ENCODE measurements around the gene NCAPG2. TPM values are rescaled to one million over a fixed set of nuclear protein-coding genes. Genes with fewer than 3 reads are reported as not detected.

NCAPG2 gene
- total RNA-seq, 2 donors from 2014 or later, result 0.66 to 8.8 TPM

DNA sequence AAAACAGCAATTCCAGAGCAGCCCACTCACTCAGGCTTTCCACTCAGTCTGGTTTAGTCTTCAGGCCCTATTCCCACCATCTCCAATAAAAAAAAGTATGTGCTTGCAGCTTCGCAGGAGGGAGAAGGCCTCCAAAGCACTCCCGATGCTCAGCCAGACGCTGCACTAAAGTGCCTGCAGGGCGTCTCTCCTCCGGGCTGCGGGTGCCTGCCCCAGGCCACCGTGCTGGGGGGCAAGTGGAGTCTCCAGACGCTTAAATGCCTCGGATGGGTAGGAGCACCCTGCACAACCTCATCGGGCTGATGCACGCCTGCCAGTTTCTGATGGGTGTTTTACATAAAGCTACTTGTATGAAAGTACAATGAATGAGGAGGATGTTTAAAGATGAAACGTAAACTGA lies 31.3 kb upstream of the NCAPG2 start:
- Histone ChIP-seq H3K27me3 (no peaks in the 10 kb centered on the region), H3K36me3 (replicated peaks in 1 of 2; ENCODE audit: insufficient read depth in 1 of 2, low read depth in 2 of 2) (peaks cover 12 to 31% of the 10 kb centered on the region in 2 donors), H3K4me1 (no peaks in the 10 kb centered on the region), H3K9me3 (no peaks in the 10 kb centered on the region), H3K27ac (no peak overlapping the region), H3K4me3 (no peak overlapping the region)
- no peak for DNase-seq
- TF ChIP-seq POLR2A (IDR thresholded peaks at IDR 0.05), result no peak
- TF ChIP-seq, protein P1, sequence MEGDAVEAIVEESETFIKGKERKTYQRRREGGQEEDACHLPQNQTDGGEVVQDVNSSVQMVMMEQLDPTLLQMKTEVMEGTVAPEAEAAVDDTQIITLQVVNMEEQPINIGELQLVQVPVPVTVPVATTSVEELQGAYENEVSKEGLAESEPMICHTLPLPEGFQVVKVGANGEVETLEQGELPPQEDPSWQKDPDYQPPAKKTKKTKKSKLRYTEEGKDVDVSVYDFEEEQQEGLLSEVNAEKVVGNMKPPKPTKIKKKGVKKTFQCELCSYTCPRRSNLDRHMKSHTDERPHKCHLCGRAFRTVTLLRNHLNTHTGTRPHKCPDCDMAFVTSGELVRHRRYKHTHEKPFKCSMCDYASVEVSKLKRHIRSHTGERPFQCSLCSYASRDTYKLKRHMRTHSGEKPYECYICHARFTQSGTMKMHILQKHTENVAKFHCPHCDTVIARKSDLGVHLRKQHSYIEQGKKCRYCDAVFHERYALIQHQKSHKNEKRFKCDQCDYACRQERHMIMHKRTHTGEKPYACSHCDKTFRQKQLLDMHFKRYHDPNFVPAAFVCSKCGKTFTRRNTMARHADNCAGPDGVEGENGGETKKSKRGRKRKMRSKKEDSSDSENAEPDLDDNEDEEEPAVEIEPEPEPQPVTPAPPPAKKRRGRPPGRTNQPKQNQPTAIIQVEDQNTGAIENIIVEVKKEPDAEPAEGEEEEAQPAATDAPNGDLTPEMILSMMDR (IDR thresholded peaks at IDR 0.05), result no peak
- intact Hi-C loops (cut with DNase I), result no loop called here
- ATAC-seq, result no peak
- 93 to 94% methylated on average over 8 to 12 of the region's 12 CpGs for WGBS, 2 donors

DNA sequence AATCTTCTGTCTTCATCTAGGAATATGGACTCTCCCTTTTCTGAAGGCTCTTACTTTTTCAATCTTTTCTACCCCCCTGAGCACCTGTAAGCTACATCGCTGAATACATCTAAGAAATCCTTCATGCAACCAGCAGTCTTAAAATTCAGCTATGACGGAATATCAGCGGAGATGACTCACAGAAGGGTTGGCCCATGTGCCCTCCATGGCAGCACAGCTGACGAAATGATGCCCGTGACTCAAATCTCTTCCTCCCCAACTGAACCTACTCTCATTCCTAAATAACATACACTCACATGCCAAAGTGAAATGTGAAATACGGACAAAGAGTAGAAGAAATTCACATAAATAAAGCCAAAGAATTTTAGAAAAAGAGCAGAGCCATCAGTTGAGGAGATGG lies 30.3 kb upstream of the NCAPG2 start:
- ATAC-seq, result no peak
- TF ChIP-seq, protein P1 (IDR thresholded peaks at IDR 0.05), result no peak
- no peak for TF ChIP-seq POLR2A (IDR thresholded peaks at IDR 0.05)
- H3K27ac ChIP-seq, result no peak overlapping the region
- H3K4me1 ChIP-seq, result no peaks in the 10 kb centered on the region
- no peak for DNase-seq
- no peak overlapping the region for H3K4me3 ChIP-seq
- 90 to 96% methylated on average over 6 of the region's 6 CpGs for WGBS, 2 donors
- no peaks in the 10 kb centered on the region for H3K27me3 ChIP-seq
- peaks cover 5 to 31% of the 10 kb centered on the region in 2 donors for H3K36me3 ChIP-seq (replicated peaks in 1 of 2; ENCODE audit: insufficient read depth in 1 of 2, low read depth in 2 of 2)
- intact Hi-C loops (cut with DNase I), result no loop called here
- no peaks in the 10 kb centered on the region for H3K9me3 ChIP-seq

DNA sequence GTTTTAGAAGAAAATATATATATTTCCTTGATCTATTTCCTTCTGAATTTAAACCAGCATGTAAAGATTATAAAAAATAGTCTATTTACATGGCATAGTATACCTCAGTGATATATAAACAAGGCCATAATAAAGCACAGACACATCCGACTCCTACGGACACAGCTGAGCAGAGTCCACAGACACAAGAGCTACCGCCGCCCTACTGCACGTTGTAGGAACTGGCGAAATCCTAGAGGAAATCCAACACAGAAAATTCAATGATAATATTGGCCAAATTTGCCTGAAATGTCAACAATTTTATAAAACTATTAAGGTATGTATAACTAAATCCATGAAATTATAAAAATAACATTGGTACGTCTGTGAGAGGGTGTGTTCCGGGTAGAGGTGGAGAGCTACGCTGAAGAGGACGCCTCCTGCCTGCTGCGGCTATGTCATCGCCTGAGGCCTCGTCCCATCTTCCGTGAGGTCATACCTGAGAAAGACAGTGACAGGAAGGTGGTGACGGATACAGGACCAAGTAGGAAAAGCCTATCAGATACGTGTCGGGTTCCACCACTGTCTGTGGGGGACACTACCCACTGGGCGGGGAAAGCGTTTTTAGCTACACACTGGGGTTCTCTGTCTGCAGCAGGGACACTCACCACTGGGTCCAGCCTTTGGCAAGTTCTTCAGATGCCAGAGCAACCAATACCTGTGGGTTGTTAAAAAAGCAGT lies 29.3 kb upstream of the NCAPG2 start:
- DNase-seq (no peak), ATAC-seq (no peak)
- H3K27me3 ChIP-seq, result no peaks in the 10 kb centered on the region
- no peaks in the 10 kb centered on the region for H3K4me1 ChIP-seq
- no peak overlapping the region for H3K4me3 ChIP-seq
- intact Hi-C loops (cut with DNase I), result no loop called here
- H3K27ac ChIP-seq, result no peak overlapping the region
- H3K36me3 ChIP-seq (replicated peaks in 1 of 2; ENCODE audit: insufficient read depth in 1 of 2, low read depth in 2 of 2), result peaks cover 5 to 26% of the 10 kb centered on the region in 2 donors
- no peak for TF ChIP-seq POLR2A (IDR thresholded peaks at IDR 0.05)
- TF ChIP-seq, protein P1 (IDR thresholded peaks at IDR 0.05), result no peak
- H3K9me3 ChIP-seq, result no peaks in the 10 kb centered on the region
- 96 to 97% methylated on average over 19 of the region's 19 CpGs for WGBS, 2 donors

DNA sequence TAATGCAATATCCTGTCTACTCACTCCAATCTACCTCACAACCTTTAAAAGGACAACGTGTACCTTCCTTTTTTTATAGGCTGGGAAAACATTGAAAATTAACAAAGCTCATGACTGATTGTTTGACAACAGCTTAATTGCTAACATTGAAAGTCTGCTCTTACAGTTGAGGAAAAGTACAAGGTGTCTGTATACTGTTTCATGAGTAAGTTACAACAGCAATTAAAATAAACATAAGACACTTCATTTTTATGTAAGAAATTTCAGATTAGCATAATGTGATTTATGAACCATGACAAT lies 28.6 kb upstream of the NCAPG2 start:
- Histone ChIP-seq H3K9me3 (no peaks in the 10 kb centered on the region), H3K4me1 (no peaks in the 10 kb centered on the region), H3K27ac (no peak overlapping the region), H3K36me3 (replicated peaks in 1 of 2; ENCODE audit: insufficient read depth in 1 of 2, low read depth in 2 of 2) (peaks cover 0 to 24% of the 10 kb centered on the region in 2 donors), H3K27me3 (no peaks in the 10 kb centered on the region), H3K4me3 (no peak overlapping the region)
- ATAC-seq (no peak), DNase-seq (no peak)
- no peak for TF ChIP-seq POLR2A (IDR thresholded peaks at IDR 0.05)
- intact Hi-C loops (cut with DNase I), result no loop called here
- 74 to 81% methylated on average over 1 of the region's 1 CpG for WGBS, 2 donors

DNA sequence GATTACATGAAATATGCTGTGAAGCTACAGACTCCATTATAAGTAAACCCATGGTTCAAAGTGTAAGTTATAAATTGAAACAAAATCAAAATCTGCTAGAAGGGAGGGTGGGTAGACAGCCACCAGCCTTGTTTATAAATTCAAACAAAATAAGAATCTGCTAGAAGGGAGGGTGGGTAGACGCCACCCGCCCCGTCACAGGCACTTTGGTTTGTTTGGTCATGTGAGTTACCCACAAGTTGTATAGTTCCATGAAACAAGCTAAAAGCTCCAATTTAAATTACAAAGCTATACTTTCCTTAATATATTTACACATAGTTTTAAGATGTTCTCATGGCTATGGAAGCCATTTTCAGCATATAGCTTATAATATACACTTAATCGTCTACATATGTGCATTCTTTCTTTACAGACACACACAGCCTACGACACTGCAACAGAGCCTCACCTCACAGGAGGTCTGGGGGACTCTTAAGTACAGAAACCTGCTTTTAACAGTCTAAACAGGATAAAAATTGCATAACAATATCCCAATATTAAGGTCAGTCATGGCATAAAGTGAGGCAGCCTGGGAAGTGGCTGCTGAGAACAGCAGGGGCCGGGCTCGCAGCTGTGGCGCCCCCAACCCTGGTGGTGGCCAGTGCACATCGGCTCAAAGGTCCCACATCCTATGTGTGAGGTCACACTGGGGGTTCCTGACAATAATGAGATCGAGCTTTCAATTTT lies 28.1 kb upstream of the NCAPG2 start:
- no peaks in the 10 kb centered on the region for H3K9me3 ChIP-seq
- H3K27me3 ChIP-seq, result no peaks in the 10 kb centered on the region
- H3K4me1 ChIP-seq, result no peaks in the 10 kb centered on the region
- TF ChIP-seq, protein P1 (IDR thresholded peaks at IDR 0.05), result no peak
- TF ChIP-seq POLR2A (IDR thresholded peaks at IDR 0.05), result no peak
- H3K27ac ChIP-seq, result no peak overlapping the region
- no peak overlapping the region for H3K4me3 ChIP-seq
- ATAC-seq (no peak), DNase-seq (no peak)
- H3K36me3 ChIP-seq (replicated peaks in 1 of 2; ENCODE audit: insufficient read depth in 1 of 2, low read depth in 2 of 2), result peaks cover 0 to 23% of the 10 kb centered on the region in 2 donors
- 83 to 93% methylated on average over 10 of the region's 10 CpGs for WGBS, 2 donors
- intact Hi-C loops (cut with DNase I), result no loop called here

Measured in body of pancreas (tissue), 4 donors.